ENCODE results near the gene MANEA.

The MANEA gene

DNA sequence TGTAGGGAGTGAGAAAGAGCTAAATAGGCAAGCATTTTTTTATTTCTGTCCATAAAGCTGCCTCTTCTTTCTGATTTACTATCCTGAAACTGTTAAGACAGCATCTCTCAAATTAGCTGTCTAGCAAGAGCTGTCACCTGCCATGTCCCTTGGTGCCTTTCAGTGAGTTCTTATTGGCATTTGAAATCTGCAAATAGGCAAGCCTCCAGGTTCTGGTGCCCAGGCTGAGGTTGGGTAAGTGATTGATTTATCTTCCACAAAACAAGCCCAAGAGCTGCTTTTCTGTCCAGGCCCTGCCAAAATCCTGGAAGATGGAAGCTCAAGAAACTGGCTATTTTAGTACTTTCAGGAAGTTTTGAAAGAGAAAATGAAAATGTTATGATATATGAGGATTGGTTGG, 22.4 kb downstream of the MANEA start (continued):
- TF ChIP-seq, protein P1, sequence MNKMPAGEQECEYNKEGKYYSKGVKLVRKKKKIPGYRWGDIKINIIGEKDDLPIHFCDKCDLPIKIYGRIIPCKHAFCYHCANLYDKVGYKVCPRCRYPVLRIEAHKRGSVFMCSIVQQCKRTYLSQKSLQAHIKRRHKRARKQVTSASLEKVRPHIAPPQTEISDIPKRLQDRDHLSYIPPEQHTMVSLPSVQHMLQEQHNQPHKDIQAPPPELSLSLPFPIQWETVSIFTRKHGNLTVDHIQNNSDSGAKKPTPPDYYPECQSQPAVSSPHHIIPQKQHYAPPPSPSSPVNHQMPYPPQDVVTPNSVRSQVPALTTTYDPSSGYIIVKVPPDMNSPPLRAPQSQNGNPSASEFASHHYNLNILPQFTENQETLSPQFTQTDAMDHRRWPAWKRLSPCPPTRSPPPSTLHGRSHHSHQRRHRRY (tag by site-specific recombination; IDR thresholded peaks at IDR 0.05), result no peak
- TF ChIP-seq ZFHX2 (tag by site-specific recombination; conservative IDR thresholded peaks at IDR 0.05) (no peak), ZNF169 (tag by site-specific recombination; IDR thresholded peaks at IDR 0.05) (no peak), ZSCAN23 (tag by site-specific recombination; IDR thresholded peaks at IDR 0.05) (no peak), ZSCAN30 (tag by site-specific recombination; IDR thresholded peaks at IDR 0.05) (no peak)
- TF ChIP-seq, protein P2, sequence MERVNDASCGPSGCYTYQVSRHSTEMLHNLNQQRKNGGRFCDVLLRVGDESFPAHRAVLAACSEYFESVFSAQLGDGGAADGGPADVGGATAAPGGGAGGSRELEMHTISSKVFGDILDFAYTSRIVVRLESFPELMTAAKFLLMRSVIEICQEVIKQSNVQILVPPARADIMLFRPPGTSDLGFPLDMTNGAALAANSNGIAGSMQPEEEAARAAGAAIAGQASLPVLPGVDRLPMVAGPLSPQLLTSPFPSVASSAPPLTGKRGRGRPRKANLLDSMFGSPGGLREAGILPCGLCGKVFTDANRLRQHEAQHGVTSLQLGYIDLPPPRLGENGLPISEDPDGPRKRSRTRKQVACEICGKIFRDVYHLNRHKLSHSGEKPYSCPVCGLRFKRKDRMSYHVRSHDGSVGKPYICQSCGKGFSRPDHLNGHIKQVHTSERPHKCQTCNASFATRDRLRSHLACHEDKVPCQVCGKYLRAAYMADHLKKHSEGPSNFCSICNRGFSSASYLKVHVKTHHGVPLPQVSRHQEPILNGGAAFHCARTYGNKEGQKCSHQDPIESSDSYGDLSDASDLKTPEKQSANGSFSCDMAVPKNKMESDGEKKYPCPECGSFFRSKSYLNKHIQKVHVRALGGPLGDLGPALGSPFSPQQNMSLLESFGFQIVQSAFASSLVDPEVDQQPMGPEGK (tag by site-specific recombination; IDR thresholded peaks at IDR 0.05), result no peak

DNA sequence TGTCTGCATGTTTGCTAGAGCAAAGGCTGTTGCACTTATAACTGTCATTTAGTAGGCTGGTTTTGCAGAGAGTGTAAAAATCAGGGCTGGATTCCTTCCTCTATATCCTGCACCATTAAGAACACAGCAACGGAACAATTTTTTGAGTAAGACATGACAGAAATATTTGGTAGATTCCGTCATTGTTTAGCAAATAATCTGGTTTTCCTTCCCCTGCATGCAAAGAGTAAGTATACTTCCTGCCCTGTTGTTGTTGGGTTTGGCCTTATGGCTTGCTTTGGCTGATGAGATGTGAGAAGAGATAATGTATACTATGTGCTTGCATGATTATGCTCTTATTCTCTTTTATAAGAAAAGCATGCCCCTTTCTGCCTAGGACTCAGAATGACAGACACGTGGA, 23.8 kb downstream of the MANEA start:
- no peaks in the 10 kb centered on the region for H3K9me3 ChIP-seq (ENCODE audit: control insufficient read depth, insufficient read depth, low read depth, low read length)
- peaks cover 0 to 13% of the 10 kb centered on the region in 2 experiments; a peak in 1 of 3 replicates for H3K36me3 ChIP-seq (ENCODE audit: control insufficient read depth in 2 of 2, insufficient read depth in 1 of 2, low read length in 2 of 2)
- POLR2A ChIA-PET, result no interaction called here
- H3K4me3 ChIP-seq (ENCODE audit: low read depth, low read length), result no peak overlapping the region
- no peak overlapping the region for H3K27ac ChIP-seq (ENCODE audit: extremely low read depth, low read depth, low read length)
- CTCF ChIA-PET, result no interaction called here
- no peak for TF ChIP-seq ZNF621 (tag by site-specific recombination; IDR thresholded peaks at IDR 0.05)
- TF ChIP-seq ZNF776 (tag by site-specific recombination; IDR thresholded peaks at IDR 0.05; ENCODE audit: borderline replicate concordance), result no peak
- TF ChIP-seq, protein P3, sequence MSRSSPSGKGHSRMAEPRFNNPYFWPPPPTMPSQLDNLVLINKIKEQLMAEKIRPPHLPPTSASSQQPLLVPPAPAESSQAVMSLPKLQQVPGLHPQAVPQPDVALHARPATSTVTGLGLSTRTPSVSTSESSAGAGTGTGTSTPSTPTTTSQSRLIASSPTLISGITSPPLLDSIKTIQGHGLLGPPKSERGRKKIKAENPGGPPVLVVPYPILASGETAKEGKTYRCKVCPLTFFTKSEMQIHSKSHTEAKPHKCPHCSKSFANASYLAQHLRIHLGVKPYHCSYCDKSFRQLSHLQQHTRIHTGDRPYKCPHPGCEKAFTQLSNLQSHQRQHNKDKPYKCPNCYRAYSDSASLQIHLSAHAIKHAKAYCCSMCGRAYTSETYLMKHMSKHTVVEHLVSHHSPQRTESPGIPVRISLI (tag by site-specific recombination; IDR thresholded peaks at IDR 0.05), result no peak
- no peak for TF ChIP-seq ZNF529 (tag by site-specific recombination; IDR thresholded peaks at IDR 0.05; ENCODE audit: insufficient replicate concordance)
- TF ChIP-seq, protein P4, sequence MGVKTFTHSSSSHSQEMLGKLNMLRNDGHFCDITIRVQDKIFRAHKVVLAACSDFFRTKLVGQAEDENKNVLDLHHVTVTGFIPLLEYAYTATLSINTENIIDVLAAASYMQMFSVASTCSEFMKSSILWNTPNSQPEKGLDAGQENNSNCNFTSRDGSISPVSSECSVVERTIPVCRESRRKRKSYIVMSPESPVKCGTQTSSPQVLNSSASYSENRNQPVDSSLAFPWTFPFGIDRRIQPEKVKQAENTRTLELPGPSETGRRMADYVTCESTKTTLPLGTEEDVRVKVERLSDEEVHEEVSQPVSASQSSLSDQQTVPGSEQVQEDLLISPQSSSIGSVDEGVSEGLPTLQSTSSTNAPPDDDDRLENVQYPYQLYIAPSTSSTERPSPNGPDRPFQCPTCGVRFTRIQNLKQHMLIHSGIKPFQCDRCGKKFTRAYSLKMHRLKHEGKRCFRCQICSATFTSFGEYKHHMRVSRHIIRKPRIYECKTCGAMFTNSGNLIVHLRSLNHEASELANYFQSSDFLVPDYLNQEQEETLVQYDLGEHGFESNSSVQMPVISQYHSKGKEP (tag by site-specific recombination; IDR thresholded peaks at IDR 0.05), result no peak
- no peak for TF ChIP-seq GLIS1 (tag by site-specific recombination; IDR thresholded peaks at IDR 0.05)
- TF ChIP-seq ZNF140 (tag by site-specific recombination; IDR thresholded peaks at IDR 0.05), result no peak
- TF ChIP-seq, protein P5, sequence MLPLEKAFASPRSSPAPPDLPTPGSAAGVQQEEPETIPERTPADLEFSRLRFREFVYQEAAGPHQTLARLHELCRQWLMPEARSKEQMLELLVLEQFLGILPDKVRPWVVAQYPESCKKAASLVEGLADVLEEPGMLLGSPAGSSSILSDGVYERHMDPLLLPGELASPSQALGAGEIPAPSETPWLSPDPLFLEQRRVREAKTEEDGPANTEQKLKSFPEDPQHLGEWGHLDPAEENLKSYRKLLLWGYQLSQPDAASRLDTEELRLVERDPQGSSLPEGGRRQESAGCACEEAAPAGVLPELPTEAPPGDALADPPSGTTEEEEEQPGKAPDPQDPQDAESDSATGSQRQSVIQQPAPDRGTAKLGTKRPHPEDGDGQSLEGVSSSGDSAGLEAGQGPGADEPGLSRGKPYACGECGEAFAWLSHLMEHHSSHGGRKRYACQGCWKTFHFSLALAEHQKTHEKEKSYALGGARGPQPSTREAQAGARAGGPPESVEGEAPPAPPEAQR (tag by site-specific recombination; IDR thresholded peaks at IDR 0.05), result no peak
- no peak for TF ChIP-seq HOXA7 (CRISPR knock-in tag; IDR thresholded peaks at IDR 0.05; ENCODE audit: borderline replicate concordance)
- H3K4me1 ChIP-seq (ENCODE audit: control insufficient read depth, insufficient read depth, low read length), result no peaks in the 10 kb centered on the region

DNA sequence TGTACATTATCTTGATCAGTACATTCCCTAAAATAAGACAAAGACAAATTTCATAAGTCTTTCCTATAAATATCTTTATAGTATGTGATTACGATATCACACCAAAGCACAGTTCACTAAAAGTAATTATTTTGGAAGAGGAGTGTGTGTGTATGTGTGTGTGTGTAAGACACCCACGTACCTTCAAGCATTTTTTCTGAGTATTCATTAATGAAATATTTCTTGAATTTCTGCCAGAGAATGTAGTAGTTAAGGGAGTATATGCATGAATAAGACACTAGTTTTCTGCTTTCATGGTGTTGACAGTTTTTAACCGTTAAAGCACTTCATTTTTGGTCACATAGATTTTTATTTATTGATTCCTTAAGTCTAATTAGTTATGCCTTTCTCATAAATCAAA, 36.8 kb downstream of the MANEA start:
- H3K27ac ChIP-seq (ENCODE audit: extremely low read depth, low read depth, low read length), result no peak overlapping the region
- no peaks in the 10 kb centered on the region for H3K9me3 ChIP-seq (ENCODE audit: control insufficient read depth, insufficient read depth, low read depth, low read length)
- H3K4me1 ChIP-seq (ENCODE audit: control insufficient read depth, insufficient read depth, low read length), result no peaks in the 10 kb centered on the region
- no peaks in the 10 kb centered on the region for H3K36me3 ChIP-seq (ENCODE audit: control insufficient read depth in 2 of 2, insufficient read depth in 1 of 2, low read length in 2 of 2)
- no peak overlapping the region for H3K4me3 ChIP-seq (ENCODE audit: low read depth, low read length)
- ChIA-PET POLR2A (no interaction called here), CTCF (no interaction called here)
- no peak for TF ChIP-seq ZBTB1 (tag by site-specific recombination; IDR thresholded peaks at IDR 0.05)
- TF ChIP-seq, protein P6, sequence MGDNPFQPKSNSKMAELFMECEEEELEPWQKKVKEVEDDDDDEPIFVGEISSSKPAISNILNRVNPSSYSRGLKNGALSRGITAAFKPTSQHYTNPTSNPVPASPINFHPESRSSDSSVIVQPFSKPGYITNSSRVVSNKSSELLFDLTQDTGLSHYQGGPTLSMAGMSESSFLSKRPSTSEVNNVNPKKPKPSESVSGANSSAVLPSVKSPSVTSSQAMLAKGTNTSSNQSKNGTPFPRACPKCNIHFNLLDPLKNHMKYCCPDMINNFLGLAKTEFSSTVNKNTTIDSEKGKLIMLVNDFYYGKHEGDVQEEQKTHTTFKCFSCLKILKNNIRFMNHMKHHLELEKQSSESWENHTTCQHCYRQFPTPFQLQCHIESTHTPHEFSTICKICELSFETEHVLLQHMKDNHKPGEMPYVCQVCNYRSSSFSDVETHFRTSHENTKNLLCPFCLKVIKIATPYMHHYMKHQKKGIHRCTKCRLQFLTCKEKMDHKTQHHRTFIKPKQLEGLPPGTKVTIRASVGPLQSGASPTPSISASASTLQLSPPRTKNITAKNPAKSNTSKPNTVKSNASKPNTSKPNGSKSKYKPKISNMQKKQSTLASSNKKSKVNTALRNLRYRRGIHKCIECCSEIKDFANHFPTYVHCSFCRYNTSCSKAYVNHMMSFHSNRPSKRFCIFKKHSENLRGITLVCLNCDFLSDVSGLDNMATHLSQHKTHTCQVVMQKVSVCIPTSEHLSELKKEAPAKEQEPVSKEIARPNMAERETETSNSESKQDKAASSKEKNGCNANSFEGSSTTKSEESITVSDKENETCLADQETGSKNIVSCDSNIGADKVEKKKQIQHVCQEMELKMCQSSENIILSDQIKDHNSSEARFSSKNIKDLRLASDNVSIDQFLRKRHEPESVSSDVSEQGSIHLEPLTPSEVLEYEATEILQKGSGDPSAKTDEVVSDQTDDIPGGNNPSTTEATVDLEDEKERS (tag by site-specific recombination; IDR thresholded peaks at IDR 0.05), result no peak
- TF ChIP-seq KLF7 (tag by site-specific recombination; IDR thresholded peaks at IDR 0.05; ENCODE audit: borderline replicate concordance), result no peak
- TF ChIP-seq ZNF529 (tag by site-specific recombination; IDR thresholded peaks at IDR 0.05; ENCODE audit: insufficient replicate concordance), result no peak
- TF ChIP-seq ZNF404 (tag by site-specific recombination; IDR thresholded peaks at IDR 0.05), result no peak
- no peak for TF ChIP-seq ZNF664 (tag by site-specific recombination; IDR thresholded peaks at IDR 0.05)
- no peak for TF ChIP-seq ZNF169 (tag by site-specific recombination; IDR thresholded peaks at IDR 0.05)
- TF ChIP-seq, protein P7, sequence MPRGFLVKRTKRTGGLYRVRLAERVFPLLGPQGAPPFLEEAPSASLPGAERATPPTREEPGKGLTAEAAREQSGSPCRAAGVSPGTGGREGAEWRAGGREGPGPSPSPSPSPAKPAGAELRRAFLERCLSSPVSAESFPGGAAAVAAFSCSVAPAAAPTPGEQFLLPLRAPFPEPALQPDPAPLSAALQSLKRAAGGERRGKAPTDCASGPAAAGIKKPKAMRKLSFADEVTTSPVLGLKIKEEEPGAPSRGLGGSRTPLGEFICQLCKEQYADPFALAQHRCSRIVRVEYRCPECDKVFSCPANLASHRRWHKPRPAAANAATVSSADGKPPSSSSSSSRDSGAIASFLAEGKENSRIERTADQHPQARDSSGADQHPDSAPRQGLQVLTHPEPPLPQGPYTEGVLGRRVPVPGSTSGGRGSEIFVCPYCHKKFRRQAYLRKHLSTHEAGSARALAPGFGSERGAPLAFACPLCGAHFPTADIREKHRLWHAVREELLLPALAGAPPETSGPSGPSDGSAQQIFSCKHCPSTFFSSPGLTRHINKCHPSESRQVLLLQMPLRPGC (tag by site-specific recombination; IDR thresholded peaks at IDR 0.05), result no peak

Data from HEK293 (cell line).